Occipital lobe (tissue), 2 donors: ENCODE results near the gene APLF. TPM values are rescaled to one million over a fixed set of nuclear protein-coding genes. Genes with fewer than 3 reads are reported as not detected.
"Not testable (repeated sequence)": the region's sequence is repeated elsewhere in the genome, so short reads cannot be mapped to it uniquely, and the experiment has no call there.

Source experiments
- DNase-seq: peaks from one replicate; lab custom pipeline; 2025; lab: John Stamatoyannopoulos, UW
- total RNA-seq: library from RNA; depleted of rRNA; stranded (reverse); fragments of >200 nt; gene quantifications from one replicate; pipeline ENCODE4 v1.2.3, GENCODE V29; 2014

APLF gene
- total RNA-seq, 1 donor from 2014 or later = 12.3 TPM

GRCh38 chr2:68527343-68528081, 60.1 kb downstream of the APLF start:
- DNase-seq = not testable (repeated sequence)

GRCh38 chr2:68529156-68529555, 61.8 kb downstream of the APLF start:
- not testable (repeated sequence) for DNase-seq

- not testable (repeated sequence) for DNase-seq
Measured at GRCh38 chr2:68529651-68530050, 62.3 kb downstream of the APLF start.

GRCh38 chr2:68536000-68536399, 68.6 kb downstream of the APLF start:
- no peak for DNase-seq

GRCh38 chr2:68537011-68537410, 69.6 kb downstream of the APLF start:
- no peak for DNase-seq

GRCh38 chr2:68537809-68538208, 70.4 kb downstream of the APLF start:
- no peak for DNase-seq

GRCh38 chr2:68544811-68545210, 77.4 kb downstream of the APLF start:
- no peak for DNase-seq

- DNase-seq = no peak
Measured at GRCh38 chr2:68548396-68548795, 81.0 kb downstream of the APLF start.

GRCh38 chr2:68553098-68553497, 85.7 kb downstream of the APLF start:
- DNase-seq = no peak

- not testable (repeated sequence) for DNase-seq
Measured at GRCh38 chr2:68555425-68556206, 88.2 kb downstream of the APLF start.

- no peak for DNase-seq
Measured at GRCh38 chr2:68556381-68556780, 89.0 kb downstream of the APLF start.

- DNase-seq = no peak
Measured at GRCh38 chr2:68558576-68558975, 91.2 kb downstream of the APLF start.

GRCh38 chr2:68559692-68560091, 92.3 kb downstream of the APLF start:
- DNase-seq = no peak

GRCh38 chr2:68560545-68560944, 93.2 kb downstream of the APLF start:
- no peak for DNase-seq

- no peak for DNase-seq
Measured at GRCh38 chr2:68561372-68561771, 94.0 kb downstream of the APLF start.

- no peak for DNase-seq
Measured at GRCh38 chr2:68562934-68563333, 95.5 kb downstream of the APLF start.

GRCh38 chr2:68564426-68564825, 97.0 kb downstream of the APLF start:
- no peak for DNase-seq

GRCh38 chr2:68565273-68565672, 97.9 kb downstream of the APLF start:
- DNase-seq = no peak

- no peak for DNase-seq
Measured at GRCh38 chr2:68565858-68566257, 98.5 kb downstream of the APLF start.

GRCh38 chr2:68566362-68566761, 99.0 kb downstream of the APLF start:
- no peak for DNase-seq

- no peak for DNase-seq
Measured at GRCh38 chr2:68568116-68568515, 100.7 kb downstream of the APLF start.

- no peak for DNase-seq
Measured at GRCh38 chr2:68569604-68570003, 102.2 kb downstream of the APLF start.

GRCh38 chr2:68570434-68570833, 103.0 kb downstream of the APLF start:
- DNase-seq = not testable (repeated sequence)
